NCI-H1694 treated with DMSO at 0.1 percent for 48 hours (cell line): Measurements from ENCODE around the gene CACNB4.
"Not testable (repeated sequence)": the region's sequence is repeated elsewhere in the genome, so short reads cannot be mapped to it uniquely, and the experiment has no call there.

Experiments
- DNase-seq: peaks from one replicate; lab custom pipeline; 2025; lab: John Stamatoyannopoulos, UW

CACNB4 gene

GRCh38 chr2:151904807-151905206 is 194.0 kb downstream of the CACNB4 start:
- no peak for DNase-seq

- DNase-seq, result peak; percentile 89
Measured at GRCh38 chr2:151904021-151904420, 194.8 kb downstream of the CACNB4 start.

- no peak for DNase-seq
Measured at GRCh38 chr2:151902829-151903228, 196.0 kb downstream of the CACNB4 start.

GRCh38 chr2:151900331-151900730 is 198.5 kb downstream of the CACNB4 start:
- no peak for DNase-seq

DNA sequence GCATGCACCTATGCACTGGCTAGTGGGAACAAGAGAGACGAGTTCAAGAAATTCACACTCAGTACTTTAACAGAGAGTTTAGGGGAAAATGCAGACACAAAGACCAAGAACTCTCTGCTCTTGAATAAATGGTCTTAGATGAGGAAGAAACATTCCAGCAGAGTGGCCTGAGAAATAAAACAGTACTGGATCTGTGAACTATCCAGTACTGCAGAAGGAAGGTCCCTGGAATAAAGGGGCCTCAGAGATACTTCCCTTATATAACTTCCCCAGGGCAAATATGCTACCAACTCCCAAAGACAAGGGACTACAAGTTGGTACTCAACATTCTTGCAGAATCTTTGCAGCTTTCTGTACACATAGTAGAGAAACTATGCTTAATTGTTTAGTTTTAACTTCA is 199.7 kb downstream of the CACNB4 start:
- DNase-seq, result no peak

GRCh38 chr2:151891566-151892194 is 207.2 kb downstream of the CACNB4 start:
- peak; percentile 9 for DNase-seq

- no peak for DNase-seq
Measured at GRCh38 chr2:151887164-151887563, 211.7 kb downstream of the CACNB4 start.

DNA sequence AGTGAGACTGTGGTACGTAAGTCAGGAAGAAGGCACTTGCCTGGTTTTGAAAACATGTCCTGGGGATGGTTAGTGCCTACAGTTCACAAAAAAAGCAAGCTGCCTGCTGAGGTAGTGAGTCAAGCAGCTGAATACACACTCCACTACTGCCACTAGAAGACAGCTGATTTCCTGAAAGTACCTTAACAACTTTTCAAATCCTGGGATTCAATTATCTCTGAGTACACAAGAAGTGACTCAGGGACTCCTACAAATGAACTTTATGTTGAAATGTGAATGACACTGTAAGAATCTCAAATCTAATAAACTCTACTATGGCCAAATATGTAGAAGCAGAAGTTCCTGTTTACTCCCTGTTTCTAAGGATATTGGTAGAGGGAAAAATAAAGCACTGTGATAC is 212.6 kb downstream of the CACNB4 start:
- DNase-seq, result no peak

- DNase-seq, result peak; percentile 63
Measured at GRCh38 chr2:151882786-151883445, 215.9 kb downstream of the CACNB4 start.

- no peak for DNase-seq
Measured at GRCh38 chr2:151881342-151881741, 217.5 kb downstream of the CACNB4 start.

DNA sequence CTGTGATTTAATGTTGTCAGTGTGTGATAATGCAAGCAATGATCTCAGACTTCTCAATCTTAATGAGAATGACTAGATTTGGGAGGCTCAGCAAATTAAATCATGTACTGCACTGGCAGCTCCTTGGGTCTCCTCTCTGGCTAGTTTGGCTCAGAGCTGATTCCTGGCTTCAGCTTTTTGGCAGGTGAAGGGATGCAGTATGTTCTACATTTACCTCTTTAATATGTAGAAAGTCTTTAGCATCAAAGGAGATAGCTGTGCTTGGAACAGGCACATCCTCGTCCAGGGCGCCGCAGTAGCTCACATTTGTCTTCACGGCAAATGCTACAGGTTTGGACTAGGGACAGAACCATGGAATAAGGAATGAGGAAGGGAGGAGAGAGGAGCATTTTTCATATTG is 218.3 kb downstream of the CACNB4 start:
- DNase-seq, result no peak

- DNase-seq, result no peak
Measured at GRCh38 chr2:151878655-151879563, 219.9 kb downstream of the CACNB4 start.

DNA sequence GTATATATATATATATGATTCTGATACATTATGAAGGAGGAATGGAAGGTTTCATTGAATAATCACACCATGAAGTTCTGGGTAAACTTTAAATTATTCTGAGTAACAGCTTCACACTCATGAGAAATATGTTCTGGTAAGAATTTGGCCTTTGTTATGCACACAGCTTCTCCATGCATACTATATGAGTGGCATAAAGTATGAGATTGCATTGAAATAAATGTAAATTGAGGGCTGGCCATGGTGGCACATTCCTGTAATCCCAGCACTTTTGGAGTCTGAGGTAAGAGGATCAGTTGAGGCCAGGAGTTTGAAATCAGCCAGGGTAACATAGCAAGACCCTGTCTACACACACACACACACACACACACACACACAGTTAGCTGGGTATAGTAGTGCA is 220.6 kb downstream of the CACNB4 start:
- no peak for DNase-seq

DNA sequence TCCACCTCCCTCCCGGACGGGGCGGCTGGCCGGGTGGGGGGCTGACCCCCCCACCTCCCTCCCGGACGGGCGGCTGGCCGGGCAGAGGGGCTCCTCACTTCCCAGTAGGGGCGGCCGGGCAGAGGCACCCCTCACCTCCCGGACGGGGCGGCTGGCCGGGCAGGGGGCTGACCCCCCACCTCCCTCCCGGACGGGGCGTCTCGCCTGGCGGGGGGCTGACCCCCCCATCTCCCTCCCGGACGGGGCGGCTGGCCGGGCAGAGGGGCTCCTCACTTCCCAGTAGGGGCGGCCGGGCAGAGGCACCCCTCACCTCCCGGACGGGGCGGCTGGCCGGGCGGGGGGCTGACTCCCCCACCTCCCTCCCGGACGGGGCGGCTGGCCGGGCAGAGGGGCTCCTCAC is 223.2 kb downstream of the CACNB4 start:
- DNase-seq, result not testable (repeated sequence)

- no peak for DNase-seq
Measured at GRCh38 chr2:151872463-151872862, 226.4 kb downstream of the CACNB4 start.

GRCh38 chr2:151869291-151869690 is 229.6 kb downstream of the CACNB4 start:
- no peak for DNase-seq

GRCh38 chr2:151862700-151863099 is 236.1 kb downstream of the CACNB4 start:
- DNase-seq, result no peak

DNA sequence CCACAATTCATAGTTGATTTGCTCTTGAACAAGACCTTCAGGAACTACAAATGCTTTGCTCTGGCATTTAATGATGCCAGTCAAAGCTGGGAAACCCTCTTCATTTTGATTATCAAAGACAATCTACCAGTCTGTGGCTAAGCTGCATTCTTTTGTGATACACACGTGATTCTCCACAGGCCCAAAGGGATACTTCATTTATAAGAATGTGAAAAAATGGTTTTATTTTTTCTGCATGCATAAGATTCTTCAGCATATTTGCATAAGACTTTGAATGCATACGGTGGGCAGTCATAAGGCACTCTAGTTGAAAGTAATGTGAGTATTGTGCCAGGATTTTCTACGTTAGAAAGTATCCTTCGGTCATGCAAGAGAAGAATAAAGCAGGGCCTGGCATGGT is 237.7 kb downstream of the CACNB4 start:
- no peak for DNase-seq

GRCh38 chr2:151860613-151861146 is 238.2 kb downstream of the CACNB4 start:
- DNase-seq, result no peak

DNA sequence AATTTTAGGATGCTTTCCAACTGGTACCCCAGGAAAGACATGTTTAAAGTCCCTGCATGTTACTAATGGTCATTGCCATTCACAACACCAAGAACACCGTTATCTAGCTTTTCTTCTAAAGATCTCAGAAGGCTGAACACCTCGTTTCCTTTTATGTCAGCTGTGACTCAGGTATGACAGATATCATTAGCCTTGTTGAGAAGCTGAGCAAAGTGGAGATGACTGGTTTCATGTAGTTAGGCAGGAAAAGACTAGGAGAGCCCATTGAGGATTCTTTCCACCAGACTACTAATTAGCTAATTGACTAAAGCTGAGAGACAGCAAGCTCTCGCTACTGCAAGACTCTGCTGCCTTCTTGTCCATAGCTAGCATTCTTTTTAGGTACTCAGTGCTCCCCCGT is 238.6 kb downstream of the CACNB4 start:
- no peak for DNase-seq

- no peak for DNase-seq
Measured at GRCh38 chr2:151857650-151858049, 241.2 kb downstream of the CACNB4 start.

DNA sequence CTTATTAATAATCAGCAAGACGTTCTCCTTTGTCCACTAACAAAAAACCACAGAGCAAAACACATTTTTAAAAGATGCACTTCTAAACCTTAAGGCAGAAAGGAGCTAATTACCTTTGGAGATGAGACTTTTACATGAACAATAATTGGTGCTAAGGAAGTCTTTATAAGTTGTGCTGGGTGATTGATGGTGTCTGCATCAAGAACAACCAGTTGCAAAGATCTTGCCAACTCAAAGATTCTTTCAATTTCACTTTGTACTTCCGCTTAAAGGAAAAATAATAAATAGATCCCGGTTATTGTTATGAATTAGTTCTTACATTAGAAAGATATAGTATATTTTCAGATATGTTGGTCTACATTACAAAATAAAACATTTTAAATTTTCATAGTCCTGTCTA is 243.7 kb downstream of the CACNB4 start:
- no peak for DNase-seq
